D341Med (cell line): ENCODE results near the gene TLE3.

Experiments
- DNase-seq: peaks from one replicate; pipeline ENCODE4 v3.0.0; 2012; ENCODE audit warnings: low spot score

The TLE3 gene

DNA sequence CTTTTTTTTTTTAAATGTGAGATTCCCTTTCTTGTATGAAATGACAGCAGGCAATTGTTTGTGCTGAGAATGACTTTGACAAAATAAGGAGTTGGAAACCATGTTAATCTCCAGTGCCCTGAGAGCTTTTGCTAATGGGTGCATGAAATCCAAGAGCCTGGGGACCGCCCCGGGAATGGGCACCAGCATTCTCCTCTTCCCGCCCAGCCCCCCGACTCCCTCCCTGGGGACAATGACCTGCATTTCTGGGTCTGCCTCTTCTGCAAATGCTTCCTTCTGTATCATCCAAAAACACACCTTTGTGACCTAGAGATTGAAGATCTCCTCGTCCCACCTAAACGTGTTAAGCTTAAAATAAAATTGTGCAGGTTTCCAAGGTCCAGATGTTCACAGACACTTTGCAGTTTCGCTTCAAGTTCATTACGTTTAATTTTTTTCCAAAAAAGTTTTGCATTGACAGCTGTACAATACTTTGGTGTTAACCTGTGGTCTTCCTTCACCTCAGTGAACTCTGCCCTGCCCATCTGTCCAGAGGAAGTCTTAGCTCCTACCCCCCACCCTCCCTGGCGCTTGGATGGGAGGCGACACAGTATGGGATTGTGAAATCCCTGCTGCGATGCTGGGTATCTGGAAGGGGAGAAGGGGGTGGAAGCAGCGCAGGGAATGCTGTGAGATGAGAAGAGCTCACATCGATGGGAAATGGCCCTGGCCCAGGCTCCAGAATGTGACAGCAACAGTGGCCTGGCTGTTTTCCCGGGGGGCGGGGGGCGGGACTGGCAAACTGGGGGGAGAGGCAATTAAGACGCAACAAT is 50.1 kb downstream of the TLE3 start:
- no peak for DNase-seq

DNA sequence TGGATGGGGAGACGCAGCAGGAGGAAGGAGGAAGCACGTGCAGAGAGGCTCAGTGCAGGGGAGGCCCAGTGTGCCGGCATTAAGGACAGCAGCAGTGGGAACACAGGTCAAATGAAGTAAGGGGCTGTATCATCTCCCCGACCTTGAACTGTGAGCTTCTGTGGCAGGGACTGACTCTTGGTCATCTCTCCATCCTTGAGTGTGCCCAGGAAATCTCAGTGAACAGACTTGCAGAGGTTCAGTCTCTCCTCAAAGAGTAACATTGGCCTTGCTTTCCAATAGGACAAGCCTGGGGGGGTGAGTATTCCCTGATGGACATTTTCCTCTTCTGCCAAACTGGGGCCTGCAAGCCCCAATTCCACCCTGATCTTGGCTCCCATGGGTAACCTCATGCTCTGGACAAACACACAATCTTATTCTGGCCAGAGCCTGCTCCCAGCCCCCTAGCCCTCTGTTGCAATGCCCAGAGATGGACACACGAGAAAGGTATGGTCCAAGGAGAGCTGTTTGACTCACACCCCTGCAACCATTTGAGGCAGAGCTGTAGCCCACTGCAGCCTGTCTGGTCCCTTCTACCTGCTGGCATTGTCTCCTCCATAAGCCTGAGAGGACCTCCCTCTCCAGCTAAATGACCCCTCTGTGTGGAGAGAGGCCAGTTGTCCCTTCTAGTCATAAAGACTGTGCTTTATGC is 50.9 kb downstream of the TLE3 start:
- DNase-seq, result no peak

DNA sequence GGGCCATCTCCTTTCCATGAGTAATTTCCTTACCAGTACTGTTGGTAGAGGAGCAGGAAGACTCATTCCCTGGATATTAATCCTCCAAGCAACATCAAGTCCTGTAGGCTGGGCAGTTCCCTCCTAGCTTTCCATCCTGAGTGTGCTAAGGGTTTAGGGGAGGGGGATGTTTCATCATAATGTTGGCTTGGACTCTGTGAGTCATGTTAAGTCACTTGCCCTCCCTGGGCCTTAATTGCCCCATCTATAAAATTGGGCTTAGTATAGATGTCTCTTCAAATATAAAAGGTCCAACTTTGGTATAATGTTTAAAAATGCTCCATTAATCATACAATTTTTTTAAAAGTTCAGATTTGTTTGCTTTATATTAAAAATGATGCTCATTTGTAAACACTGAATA is 52.7 kb downstream of the TLE3 start:
- DNase-seq, result no peak

DNA sequence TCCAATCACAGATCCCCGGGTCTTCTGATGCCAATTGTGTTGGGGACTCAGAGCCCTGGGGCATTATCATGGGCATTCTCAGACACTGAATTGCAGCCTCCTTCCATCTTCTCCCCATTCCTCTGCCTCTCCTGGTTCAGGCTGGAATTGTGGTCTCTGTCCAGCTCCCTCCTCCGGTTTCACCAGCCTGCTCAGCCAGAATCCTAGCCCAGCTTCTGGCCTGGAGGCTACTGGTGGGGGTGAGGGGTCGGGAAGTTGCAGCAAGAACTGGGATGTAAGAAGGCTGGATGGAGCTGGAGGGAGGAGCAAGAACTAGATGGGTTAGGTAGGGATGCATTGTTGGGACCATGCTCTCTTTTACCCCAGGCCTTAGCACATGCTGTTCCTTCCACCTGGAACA is 53.5 kb downstream of the TLE3 start:
- DNase-seq, result no peak

DNA sequence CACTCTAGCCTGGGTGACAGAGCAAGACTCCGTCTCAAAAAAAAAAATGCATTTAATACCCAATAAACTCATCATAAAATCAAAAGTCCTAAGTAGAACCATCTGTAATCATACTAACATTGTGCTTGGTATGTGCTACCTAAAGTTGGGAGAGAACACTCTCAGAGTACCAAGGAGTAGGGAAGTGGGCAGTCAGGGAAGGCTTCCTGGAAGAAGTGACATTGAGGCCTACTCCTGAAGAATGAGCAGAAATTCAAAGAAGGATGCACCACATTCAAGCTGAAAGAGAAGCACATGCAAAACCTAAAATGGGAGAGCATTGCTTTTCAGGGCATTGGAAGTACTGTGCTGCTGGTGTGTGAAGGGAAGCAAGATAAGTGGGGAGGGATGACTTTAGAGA is 54.1 kb downstream of the TLE3 start:
- no peak for DNase-seq

DNA sequence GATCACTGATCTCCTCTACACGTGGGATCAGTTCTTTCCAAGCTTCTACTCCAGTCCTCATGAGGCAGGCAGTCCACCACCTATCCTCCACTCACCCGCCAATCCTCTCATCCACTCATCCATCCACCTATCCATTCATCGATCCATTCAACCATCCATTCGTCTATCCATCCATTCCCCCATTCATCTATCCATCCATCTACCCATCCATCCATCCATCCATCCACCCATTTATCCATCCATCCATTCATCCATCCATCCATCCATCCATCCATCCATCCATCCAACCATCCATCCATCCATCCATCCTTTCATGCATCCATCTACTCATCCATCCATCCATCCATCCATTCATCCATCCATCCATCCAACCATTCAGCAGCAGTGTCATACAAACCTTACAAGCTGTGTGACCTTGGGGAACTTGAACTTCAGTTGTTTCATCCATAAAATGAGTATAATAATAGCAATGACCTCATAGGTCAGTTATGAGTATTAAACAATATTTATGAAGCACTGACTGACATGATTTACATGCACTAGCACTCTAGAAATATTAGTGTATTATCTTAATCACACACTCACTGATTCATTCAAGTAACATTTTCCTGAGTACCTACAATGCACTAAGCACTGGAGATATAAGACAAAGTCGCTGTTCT is 55.0 kb downstream of the TLE3 start:
- DNase-seq, result no peak

DNA sequence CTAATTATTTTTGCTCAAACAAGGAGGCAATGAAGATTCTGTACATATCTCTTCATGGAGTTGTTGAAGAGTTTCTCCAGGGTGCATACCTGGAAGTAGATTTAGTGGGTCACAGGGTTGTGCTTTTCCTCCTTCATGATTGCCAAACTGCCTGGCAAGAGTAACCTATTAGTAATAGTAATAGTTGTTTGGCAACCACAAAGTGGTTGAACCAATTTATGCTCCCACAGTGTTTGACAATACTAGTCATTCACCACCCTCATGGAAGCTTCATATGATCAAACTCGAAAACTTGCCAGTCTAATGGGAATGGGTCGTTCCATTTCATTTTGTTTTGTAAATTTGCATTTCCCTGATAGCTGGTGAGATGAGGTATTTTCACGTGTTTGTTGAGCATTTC is 57.8 kb downstream of the TLE3 start:
- DNase-seq, result no peak

DNA sequence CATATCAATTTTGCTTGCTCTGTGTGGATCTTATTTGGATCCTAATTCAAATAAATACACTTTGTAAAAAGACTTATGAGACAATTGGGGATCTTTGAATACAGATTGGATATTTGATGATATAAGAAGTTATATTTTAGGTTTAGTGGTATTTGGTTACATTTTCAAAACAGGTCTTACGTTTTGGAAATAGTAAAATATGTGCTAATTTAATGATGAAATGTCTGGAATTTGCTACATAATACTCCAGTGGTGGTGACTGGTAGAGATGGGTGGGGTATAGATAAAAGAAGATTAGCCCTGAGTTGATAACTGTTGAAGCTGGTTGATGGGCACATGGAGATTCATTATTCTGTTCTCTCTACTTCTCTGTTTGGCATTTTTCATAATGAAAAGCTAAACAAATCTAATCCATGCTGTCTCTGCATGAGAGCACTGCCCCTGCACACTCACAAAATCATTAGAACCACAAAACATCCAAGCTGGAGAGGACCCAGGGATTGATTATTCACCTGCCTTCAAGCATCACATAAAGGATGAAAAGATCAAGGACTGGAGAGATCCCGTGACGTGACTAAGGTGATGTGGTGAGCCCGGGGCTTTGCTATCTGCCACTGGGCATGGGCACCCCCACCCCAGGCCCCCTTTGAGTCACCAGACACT is 58.9 kb downstream of the TLE3 start:
- no peak for DNase-seq

DNA sequence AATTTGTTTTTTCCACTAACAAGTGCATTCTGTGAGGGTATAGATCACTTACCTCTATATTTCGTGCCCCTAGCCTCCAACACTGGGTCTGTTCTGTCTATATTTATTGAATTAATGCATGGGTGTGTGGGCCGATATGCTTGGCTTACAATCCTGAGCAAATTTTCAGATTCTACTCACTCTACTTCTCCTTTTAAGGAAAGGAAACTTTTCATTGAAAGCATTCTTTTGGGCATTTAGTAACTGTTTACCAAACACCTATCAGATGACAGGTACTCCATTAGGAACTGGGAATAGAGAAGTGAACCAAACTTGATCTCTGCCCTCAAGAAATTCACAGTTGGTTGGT is 60.5 kb downstream of the TLE3 start:
- DNase-seq, result no peak

DNA sequence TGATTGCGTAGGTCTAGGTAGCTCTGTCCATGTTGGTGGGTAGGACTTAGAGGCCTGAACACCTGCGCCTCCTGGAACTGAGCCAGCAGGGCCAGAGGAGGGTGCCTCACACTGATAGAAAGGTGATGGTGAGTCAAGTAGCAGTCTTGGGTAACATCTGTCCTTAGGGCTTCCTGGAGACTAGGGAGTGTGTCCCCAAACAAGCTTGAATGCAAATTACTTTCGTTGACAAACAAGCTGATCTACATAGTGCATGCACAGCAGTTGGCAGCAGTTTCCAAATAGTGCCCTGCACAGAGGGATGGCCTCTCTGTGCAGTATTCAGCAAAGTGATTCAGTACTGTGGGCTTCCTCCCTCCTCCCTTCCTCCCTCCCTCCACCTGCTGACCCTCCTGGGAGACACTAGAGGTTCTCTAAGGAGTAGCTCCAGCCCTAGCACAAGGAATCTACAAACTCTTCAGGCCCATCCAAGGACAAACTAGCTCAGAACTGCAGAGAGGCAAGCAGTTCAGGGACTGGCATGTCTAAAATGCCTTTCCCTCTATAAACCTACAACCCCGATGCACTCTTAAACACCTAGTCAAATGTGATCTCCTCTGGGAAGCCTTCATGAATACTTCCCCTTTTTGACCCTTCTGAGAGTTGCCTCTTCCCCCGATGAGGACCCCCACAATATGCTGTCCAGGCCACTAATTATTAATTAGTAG is 61.0 kb downstream of the TLE3 start:
- DNase-seq, result no peak

DNA sequence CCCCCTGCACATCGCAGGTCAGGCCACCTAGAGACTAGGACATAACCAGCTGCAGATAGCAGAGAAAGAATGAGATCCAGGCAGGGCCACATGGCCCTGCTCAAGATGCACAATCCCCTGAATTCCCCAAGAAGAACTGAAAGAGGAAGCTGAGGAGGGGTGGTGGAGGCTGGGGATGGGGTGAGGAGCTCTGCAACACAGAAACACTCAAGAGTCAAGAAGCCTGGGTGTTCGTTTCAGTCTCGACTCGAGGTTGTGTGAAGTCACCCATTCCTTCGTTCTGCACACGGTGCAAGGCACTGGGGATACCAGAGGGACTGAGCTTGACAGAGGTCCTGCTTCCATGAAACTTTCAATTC is 62.0 kb downstream of the TLE3 start:
- no peak for DNase-seq

DNA sequence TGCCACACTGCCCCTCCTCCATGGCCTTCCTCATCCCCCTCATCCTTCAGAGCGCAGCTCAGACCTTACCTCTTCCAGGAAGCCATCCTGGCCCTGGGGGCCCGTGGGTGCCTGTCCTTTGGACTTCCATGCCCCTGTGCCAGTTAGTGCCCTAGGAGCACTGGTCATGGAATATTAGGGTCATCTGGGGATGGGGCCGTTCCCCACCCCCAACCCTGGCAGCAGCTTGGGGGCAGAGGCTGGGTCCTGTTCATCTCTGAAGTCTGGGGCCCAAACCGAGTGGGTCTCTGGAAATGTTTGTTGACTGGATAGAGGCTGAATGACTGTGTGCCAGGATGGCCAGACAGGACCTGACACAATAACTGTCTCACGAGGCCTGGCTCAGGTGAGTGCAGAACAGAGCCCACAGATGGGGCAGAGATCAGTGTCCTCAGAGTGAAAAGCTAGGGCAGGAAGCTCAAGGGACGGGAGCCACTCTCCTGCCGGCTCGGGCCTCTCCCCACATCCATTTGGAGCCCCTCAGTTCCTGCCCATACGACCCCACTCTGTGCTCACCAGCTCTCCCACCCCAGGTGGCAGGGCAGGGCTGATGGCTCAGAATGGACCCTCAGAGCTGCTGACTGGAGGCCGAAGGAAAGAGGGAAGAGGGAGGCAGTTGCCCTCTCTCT is 62.5 kb downstream of the TLE3 start:
- DNase-seq, result no peak

DNA sequence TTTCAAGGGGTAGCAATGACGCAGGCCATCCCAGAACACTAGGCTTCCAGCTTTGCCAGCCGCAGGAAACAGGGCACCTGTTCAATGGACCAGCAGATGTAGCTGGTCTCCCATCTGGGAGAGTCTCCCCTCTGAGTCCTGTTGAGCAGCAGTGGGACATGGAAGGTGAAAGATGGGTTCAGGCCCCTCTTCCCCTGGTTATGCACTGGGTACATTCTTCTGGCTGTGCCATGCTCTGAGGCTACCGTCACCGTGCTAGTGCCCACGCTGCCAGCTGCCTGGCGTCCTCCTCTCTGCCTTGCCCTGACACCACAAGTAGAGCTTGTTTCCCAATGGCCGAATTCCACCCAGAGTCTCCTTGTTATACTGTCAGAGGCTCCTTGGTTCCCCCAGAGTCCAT is 63.1 kb downstream of the TLE3 start:
- DNase-seq, result no peak

DNA sequence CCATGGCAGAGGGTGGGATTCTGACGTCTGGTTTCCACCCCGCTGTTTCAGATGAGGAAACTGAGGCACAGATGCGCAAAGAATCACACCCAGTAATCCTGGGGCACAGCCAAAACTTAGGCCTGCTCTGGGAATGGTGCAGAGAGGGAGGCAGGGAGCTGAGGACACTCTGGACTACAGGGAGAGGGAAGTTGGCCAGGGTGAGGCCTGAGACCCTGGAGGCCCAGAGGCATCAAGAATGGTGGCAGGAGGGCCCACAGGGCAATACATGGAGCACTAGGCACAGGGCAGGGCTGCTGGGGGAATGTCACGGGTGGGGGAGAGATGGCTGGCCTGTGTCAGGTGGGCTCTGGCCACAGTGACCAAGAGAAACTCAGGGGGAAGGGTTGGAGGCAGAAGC is 63.6 kb downstream of the TLE3 start:
- no peak for DNase-seq

DNA sequence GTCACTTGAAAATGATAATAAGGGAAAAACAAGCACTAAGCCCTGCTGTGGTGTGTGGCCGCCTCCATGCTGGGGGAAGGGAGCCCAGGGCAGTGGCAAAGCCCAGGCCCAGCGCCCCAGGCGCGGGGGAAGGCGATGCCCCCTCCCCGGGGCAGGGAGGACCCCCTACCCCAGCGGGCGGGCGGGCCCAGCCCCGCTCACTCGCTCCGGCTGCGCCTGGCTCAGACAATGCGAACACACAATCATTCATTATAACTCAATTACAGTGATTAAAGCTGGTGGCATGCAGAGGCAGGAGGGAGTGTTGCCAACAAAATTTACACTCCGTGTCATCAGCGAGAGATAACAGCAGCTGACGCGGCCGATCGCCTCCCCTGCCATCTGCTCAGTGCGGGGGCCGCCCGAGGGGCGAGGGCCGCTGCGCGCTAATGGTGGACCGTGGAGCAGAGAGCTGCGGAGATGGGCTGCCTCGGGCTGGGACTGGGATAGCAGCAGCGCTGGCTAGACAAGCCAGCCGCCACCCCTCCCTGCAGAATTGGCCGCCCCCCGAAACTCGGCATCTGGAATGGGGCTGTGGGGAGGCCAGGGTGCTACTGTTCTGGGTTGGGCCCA is 64.1 kb downstream of the TLE3 start:
- DNase-seq, result peak; percentile 91

DNA sequence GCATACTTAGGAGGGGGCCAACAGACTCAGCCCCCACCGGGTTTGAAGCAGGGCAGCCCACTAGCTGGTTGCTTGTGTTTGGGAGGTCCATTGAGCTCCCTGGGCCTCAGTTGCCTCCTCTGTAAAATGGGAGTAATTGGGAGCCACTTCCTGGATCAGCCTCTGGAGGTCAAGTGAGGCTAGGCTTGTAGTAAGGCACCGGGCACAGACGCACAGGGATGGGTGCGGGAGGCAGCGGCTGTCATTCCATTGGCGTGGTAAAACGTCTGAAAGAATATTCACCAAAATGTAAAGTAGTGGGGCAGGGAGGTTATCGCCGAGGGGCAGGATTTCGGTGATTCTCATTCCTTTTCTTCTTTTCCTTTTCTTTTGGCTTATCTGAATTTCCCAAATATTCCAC is 64.6 kb downstream of the TLE3 start:
- no peak for DNase-seq

DNA sequence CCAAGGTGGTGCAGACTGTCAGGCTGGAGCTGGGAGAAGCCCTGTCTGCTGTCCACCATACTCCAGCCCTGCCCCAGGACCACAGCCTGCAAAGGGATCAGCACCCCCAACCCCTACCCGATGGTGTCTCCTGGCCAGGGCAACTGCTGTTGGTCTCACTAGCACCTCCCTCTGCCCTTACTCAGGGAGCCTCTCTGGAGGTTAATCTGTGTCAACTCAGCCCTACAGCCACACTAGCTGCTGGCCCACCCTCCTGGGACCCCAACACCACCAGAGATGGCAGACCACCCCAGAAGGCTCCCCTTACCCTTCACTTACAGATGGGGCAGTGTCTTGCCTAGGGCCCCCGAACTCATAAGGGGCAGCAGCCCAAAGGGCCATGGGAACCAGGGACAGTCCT is 65.2 kb downstream of the TLE3 start:
- DNase-seq, result no peak

DNA sequence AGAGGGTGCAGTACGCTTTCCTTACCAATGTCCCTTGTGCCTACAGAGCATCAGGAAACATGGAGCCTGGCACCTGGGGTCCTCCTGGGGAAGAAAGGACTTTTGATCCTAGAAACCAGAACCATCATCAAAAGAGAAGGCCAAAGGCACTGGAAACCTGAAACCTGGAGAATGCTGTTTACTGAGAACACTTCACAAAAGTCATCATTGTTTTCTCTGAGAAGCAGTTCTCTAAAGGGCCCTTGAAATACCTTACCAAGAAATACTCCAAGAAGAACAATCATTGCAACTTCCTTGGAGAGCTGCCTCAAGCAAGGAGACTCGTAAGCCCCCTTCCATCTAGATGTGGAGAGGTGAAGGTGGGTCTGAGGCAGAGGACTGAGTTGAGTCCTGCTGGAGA is 66.0 kb downstream of the TLE3 start:
- no peak for DNase-seq

DNA sequence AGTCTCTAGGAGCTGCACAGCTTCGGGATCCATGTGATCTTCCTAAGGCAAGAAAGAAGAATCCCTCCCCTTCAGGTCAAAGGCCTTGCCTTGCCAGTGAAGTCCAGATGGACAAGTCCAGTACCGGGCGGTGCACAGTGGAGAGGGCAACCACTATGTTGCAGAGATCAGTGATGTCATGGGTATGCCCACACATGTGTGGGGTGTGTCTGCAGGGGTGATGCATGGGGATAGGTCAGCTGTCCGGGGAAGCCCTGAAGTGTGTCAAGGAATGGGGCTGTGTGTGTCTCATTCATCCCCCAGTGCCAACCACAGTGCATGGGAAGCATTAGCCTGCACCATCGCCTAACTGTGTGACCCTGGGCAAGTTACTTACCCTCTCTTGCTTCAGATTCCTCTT is 66.5 kb downstream of the TLE3 start:
- no peak for DNase-seq

DNA sequence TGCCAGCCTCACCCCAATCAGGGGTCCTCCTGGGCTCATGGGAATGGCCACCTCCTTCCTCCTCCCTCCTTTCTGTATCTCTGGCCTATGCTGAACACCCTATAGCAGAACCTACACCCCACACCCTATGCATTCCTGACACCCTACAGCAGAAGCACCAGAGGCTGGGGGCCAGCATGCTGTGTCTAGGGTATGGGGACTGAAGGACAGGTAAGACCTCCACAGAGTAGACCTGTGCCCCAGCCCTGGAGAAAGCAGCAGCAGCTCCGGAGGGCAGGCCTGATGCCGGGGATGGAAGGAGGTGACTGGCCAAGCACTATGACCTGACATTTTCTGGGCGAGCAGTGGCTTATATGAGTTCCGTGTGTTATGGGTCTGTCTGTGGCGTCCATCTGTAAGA is 66.9 kb downstream of the TLE3 start:
- DNase-seq, result no peak

DNA sequence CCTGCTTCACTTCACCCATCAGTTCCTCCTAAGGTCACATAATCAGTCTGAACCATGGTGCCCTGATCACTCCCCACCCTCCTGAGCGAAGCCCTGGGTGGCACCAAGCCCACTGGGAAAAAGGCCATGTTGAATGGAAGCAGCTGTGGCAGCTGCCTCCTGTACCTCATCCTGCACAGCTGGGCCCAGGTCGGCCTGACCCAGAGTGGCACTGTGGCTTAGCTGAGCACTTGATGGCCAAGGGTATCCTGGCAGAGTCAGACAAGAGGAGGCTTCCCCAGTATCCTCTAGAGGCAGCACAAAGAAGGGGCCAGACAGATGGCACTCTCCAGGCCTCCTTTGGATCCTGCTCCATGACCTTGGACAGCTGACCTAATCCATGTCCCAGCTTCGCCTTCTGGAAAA is 68.4 kb downstream of the TLE3 start:
- no peak for DNase-seq
